PFSK-1 (cell line): ENCODE results near the gene SS18L1.

Experiments
- FOXP2 ChIP-seq: optimal IDR thresholded peaks from 2 replicates; pipeline ENCODE3; 2011; ENCODE audit warnings: borderline replicate concordance, control low read depth, inconsistent platforms; ENCODE audit not compliant: insufficient read depth; ENCODE audit errors: extremely low read length, extremely low read depth
- POLR2AphosphoS5 ChIP-seq: IDR thresholded peaks from 2 replicates; pipeline ENCODE4 v1.6.1; 2012; ENCODE audit warnings: low read depth, mild to moderate bottlenecking, control low read depth, low read length, moderate library complexity
- SIN3A ChIP-seq: IDR thresholded peaks from 2 replicates; pipeline ENCODE4 v1.6.1; 2012; ENCODE audit warnings: mild to moderate bottlenecking, low read length, moderate library complexity, borderline replicate concordance; ENCODE audit not compliant: insufficient read depth
- TAF1 ChIP-seq: IDR thresholded peaks from 2 replicates; pipeline ENCODE4 v1.6.1; 2012; ENCODE audit warnings: low read length, control low read depth, borderline replicate concordance; ENCODE audit not compliant: insufficient read depth
- TF ChIP-seq, protein P1 (sequence below), 2 experiments: IDR thresholded peaks; 2 replicates each; pipeline versions ENCODE4 v1.6.1 to v1.8.0; 2011 to 2012; ENCODE audit warnings: low read depth in 2 of 2, low read length in 2 of 2, control low read depth in 1 of 2, inconsistent platforms in 1 of 2, mild to moderate bottlenecking in 1 of 2, moderate library complexity in 1 of 2; ENCODE audit not compliant: insufficient read depth in 1 of 2

The SS18L1 gene

DNA sequence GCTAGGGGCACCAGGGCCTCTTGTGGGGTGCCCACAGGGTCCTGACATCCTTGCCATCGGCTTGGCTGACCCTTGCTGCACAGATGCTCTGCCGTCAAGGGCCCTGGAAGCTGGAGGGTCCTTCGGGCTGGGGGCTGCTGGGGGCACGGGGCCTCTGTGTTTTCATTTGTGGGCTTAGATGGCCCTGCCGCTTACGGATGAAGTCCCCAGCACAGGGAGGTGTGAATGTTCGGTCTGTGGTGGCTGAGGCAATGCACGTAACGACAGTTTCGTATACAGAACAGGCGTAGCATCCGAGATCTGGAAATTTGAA is 14.5 kb downstream of the SS18L1 start:
- TF ChIP-seq POLR2AphosphoS5 (no peak), SIN3A (no peak), TAF1 (no peak)

DNA sequence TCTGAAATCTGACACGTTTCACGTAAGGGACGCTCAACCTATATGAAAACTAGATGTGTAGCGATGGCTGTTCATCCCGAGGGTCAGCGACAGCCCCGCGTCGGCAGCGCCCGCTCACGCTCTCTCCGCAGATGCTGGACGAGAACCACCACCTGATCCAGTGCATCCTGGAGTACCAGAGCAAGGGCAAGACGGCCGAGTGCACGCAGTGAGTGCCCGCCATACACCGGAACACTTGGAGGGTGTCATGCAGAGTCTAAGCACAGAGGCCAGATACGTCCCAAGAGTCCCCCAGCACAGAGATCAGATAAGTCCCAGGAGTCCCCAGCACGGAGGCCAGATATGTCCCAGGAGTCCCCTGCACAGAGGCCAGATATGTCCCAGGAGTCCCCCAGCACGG is 15.0 kb downstream of the SS18L1 start:
- TF ChIP-seq, protein P1, sequence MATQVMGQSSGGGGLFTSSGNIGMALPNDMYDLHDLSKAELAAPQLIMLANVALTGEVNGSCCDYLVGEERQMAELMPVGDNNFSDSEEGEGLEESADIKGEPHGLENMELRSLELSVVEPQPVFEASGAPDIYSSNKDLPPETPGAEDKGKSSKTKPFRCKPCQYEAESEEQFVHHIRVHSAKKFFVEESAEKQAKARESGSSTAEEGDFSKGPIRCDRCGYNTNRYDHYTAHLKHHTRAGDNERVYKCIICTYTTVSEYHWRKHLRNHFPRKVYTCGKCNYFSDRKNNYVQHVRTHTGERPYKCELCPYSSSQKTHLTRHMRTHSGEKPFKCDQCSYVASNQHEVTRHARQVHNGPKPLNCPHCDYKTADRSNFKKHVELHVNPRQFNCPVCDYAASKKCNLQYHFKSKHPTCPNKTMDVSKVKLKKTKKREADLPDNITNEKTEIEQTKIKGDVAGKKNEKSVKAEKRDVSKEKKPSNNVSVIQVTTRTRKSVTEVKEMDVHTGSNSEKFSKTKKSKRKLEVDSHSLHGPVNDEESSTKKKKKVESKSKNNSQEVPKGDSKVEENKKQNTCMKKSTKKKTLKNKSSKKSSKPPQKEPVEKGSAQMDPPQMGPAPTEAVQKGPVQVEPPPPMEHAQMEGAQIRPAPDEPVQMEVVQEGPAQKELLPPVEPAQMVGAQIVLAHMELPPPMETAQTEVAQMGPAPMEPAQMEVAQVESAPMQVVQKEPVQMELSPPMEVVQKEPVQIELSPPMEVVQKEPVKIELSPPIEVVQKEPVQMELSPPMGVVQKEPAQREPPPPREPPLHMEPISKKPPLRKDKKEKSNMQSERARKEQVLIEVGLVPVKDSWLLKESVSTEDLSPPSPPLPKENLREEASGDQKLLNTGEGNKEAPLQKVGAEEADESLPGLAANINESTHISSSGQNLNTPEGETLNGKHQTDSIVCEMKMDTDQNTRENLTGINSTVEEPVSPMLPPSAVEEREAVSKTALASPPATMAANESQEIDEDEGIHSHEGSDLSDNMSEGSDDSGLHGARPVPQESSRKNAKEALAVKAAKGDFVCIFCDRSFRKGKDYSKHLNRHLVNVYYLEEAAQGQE (IDR thresholded peaks at IDR 0.05; ENCODE audit: insufficient read depth in 1 of 2, low read depth in 2 of 2, low read length in 2 of 2) = no peak
- TF ChIP-seq TAF1 = no peak

DNA sequence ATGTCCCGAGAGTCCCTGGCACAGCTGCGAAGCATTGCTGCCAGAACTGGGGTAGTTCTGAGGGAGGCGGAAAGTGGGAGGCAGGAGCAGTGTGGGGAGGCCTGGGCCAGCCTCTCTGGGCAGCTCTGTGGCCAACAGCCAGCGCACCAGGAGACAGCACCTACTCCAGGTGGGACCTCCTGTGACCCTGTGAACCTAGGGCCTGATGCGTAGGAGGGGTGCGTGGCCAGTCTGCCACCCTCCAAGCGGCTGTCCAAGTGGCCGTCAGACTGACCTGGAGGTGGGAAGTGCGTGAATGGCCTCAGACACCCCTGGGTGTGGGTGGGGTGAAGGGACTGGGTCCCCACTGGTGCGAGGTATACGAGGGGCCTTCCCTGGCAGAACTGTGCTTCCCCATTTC is 15.5 kb downstream of the SS18L1 start:
- no peak for TF ChIP-seq FOXP2
- TF ChIP-seq, protein P1 (IDR thresholded peaks at IDR 0.05; ENCODE audit: insufficient read depth in 1 of 2, low read depth in 2 of 2, low read length in 2 of 2) = no peak
- no peak for TF ChIP-seq SIN3A
- TF ChIP-seq POLR2AphosphoS5 = no peak
- no peak for TF ChIP-seq TAF1

DNA sequence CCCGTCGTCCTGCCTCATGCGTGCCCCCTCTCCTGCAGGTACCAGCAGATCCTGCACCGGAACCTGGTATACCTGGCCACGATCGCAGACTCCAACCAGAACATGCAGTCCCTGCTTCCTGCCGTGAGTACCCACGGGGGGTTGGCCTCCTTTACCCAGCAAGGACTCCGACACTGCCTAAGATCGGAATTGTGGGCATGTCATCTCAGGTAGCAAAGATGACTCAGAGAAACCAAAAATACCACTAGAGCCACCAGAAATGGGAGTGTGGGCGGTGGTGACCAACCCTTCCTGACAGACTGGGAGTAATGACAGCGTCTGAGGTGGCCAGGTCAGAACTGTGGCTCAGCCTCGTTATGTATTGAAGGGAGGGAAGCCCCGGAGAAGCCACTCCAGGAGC is 16.3 kb downstream of the SS18L1 start:
- TF ChIP-seq SIN3A = no peak
- TF ChIP-seq, protein P1 (IDR thresholded peaks at IDR 0.05; ENCODE audit: insufficient read depth in 1 of 2, low read depth in 2 of 2, low read length in 2 of 2) = no peak
- TF ChIP-seq TAF1 = no peak
- TF ChIP-seq FOXP2 = no peak
- no peak for TF ChIP-seq POLR2AphosphoS5

DNA sequence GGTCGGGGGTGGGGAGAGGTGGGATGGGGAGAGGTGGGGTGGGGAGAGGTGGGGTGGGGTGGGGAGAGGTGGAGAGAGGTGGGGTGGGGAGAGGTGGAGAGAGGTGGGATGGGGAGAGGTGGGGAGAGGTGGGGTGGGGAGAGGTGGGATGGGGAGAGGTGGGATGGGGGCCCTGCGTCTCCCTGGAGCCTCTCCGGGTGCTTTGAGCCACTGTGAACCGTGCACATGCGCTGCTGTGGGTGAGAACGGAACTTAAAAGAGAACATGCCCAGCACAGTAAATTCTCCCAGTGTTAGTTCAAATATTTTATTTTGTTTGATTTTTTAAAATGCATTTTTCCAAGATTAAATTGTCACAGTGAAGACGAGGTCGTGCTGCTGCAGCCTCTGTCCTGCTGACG is 16.7 kb downstream of the SS18L1 start:
- TF ChIP-seq SIN3A = no peak
- TF ChIP-seq TAF1 = no peak
- TF ChIP-seq, protein P1 (IDR thresholded peaks at IDR 0.05; ENCODE audit: insufficient read depth in 1 of 2, low read depth in 2 of 2, low read length in 2 of 2) = no peak
- no peak for TF ChIP-seq POLR2AphosphoS5
- no peak for TF ChIP-seq FOXP2

DNA sequence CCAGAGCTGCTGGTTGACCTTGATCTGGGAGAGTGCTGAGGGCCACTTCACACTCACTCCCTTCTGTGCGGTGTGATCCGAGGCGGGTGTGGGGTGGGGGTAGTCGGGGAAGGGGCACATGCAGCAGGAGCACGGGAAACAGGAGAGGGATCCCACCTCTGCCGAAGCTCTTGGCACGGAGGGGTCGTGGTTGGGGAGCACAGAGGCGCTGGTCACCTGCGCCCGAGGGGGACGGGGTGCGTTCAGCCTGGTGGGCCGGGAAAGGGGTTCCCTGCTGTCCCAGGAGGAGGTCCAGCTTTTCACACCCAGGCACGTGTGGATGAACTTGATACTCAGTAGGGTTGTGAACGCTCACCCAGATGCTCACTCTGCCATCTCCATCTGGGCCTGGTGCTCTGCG is 17.3 kb downstream of the SS18L1 start:
- TF ChIP-seq, protein P1 (IDR thresholded peaks at IDR 0.05; ENCODE audit: insufficient read depth in 1 of 2, low read depth in 2 of 2, low read length in 2 of 2) = no peak
- TF ChIP-seq TAF1 (no peak), SIN3A (no peak), POLR2AphosphoS5 (no peak), FOXP2 (no peak)
